ENCODE measurements around the gene KRT1.

KRT1 gene

DNA sequence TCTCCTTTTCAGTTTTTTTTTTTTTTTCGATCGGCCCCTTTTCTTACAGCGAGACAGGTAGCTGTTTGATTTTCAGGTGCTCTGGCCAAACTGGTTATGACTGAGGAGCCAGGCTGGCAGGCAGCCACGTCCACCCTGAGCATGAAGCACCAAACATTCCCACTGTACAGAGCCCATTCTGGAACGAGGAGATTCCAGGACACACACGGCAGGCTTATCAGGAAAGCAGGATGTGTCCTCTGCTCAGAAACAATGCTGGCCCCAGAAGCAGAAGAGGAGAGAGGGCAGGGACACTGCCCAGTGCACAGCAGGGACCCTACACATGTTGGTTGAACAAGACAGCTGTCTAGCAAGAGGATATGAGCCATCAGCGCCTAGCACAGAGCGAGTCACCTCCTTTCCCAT lies 24.5 kb downstream of the KRT1 start:
- no peak overlapping the region for H2AFZ ChIP-seq (ENCODE audit: low read length)
- H3K4me3 ChIP-seq (ENCODE audit: low read length), result no peak overlapping the region
- peaks cover 60% of the 10 kb centered on the region for H3K27me3 ChIP-seq (replicated peaks; ENCODE audit: insufficient read depth, low read length)
- H3F3A ChIP-seq (ENCODE audit: insufficient read depth, low read length), result no peaks in the 10 kb centered on the region
- H3K79me2 ChIP-seq (ENCODE audit: low read length), result no peaks in the 10 kb centered on the region
- H3K27ac ChIP-seq (ENCODE audit: low read length), result no peak overlapping the region
- DNase-seq, result no peak
- H3K9me2 ChIP-seq (replicated peaks; ENCODE audit: insufficient read depth, low read length), result no peaks in the 10 kb centered on the region
- H3K9ac ChIP-seq (ENCODE audit: low read length), result no peak overlapping the region
- TF ChIP-seq EZH2 (optimal IDR thresholded peaks at IDR 0.05; ENCODE audit: low read depth, low read length), result no peak
- TF ChIP-seq CTCF (IDR thresholded peaks at IDR 0.05; ENCODE audit: low read length), result no peak
- no peak for TF ChIP-seq EZH2phosphoT487 (IDR thresholded peaks at IDR 0.05; ENCODE audit: low read length)
- no peaks in the 10 kb centered on the region for H3K4me1 ChIP-seq (ENCODE audit: low read length)
- no peaks in the 10 kb centered on the region for H3K9me3 ChIP-seq (replicated peaks; ENCODE audit: insufficient read depth, low read length)
- H3K4me2 ChIP-seq (ENCODE audit: low read depth, low read length), result no peak overlapping the region
- H4K20me1 ChIP-seq (ENCODE audit: insufficient read depth, low read length), result no peaks in the 10 kb centered on the region
- no peaks in the 10 kb centered on the region for H3K36me3 ChIP-seq (replicated peaks; ENCODE audit: insufficient read depth, low read length)

- Histone ChIP-seq H3K4me3 (ENCODE audit: low read length) (no peak overlapping the region), H3K4me2 (ENCODE audit: low read depth, low read length) (no peak overlapping the region)
- no peak for TF ChIP-seq EZH2 (optimal IDR thresholded peaks at IDR 0.05; ENCODE audit: low read depth, low read length)
- TF ChIP-seq CTCF (IDR thresholded peaks at IDR 0.05; ENCODE audit: low read length), result no peak
- TF ChIP-seq EZH2phosphoT487 (IDR thresholded peaks at IDR 0.05; ENCODE audit: low read length), result no peak
Measured at GRCh38 chr12:52655251-52655650, 25.0 kb downstream of the KRT1 start.

GRCh38 chr12:52651726-52652261 lies 28.4 kb downstream of the KRT1 start, which contains the start of gene KRT2:
TSS of gene KRT2 (minus strand) at chr12:52652211. CDS start at chr12:52652142, 69 bp downstream.
- Histone ChIP-seq H2AFZ (ENCODE audit: low read length) (no peak within 1 kb of the TSS), H3K4me3 (ENCODE audit: low read length) (no peak within 1 kb of the TSS), H3K27me3 (replicated peaks; ENCODE audit: insufficient read depth, low read length) (peaks cover 41% of the 10 kb centered on the region), H3K9me2 (replicated peaks; ENCODE audit: insufficient read depth, low read length) (no peaks in the 10 kb centered on the region), H3K9me3 (replicated peaks; ENCODE audit: insufficient read depth, low read length) (no peaks in the 10 kb centered on the region), H3F3A (ENCODE audit: insufficient read depth, low read length) (no peaks in the 10 kb centered on the region), H3K36me3 (replicated peaks; ENCODE audit: insufficient read depth, low read length) (no peaks in the 10 kb centered on the region), H3K4me1 (ENCODE audit: low read length) (no peaks in the 10 kb centered on the region), H3K27ac (ENCODE audit: low read length) (no peak within 1 kb of the TSS), H3K4me2 (ENCODE audit: low read depth, low read length) (no peak within 1 kb of the TSS), H3K79me2 (ENCODE audit: low read length) (no peaks in the 10 kb centered on the region), H4K20me1 (ENCODE audit: insufficient read depth, low read length) (no peaks in the 10 kb centered on the region), H3K9ac (ENCODE audit: low read length) (no peak within 1 kb of the TSS)
- no peak for DNase-seq
- TF ChIP-seq CTCF (IDR thresholded peaks at IDR 0.05; ENCODE audit: low read length) (no peak), EZH2 (optimal IDR thresholded peaks at IDR 0.05; ENCODE audit: low read depth, low read length) (no peak), EZH2phosphoT487 (IDR thresholded peaks at IDR 0.05; ENCODE audit: low read length) (no peak)

More at GRCh38 chr12:52655251-52655650, 25.0 kb downstream of the KRT1 start:
- Histone ChIP-seq H3K27me3 (replicated peaks; ENCODE audit: insufficient read depth, low read length) (peaks cover 60% of the 10 kb centered on the region), H3K36me3 (replicated peaks; ENCODE audit: insufficient read depth, low read length) (no peaks in the 10 kb centered on the region), H3K9me3 (replicated peaks; ENCODE audit: insufficient read depth, low read length) (no peaks in the 10 kb centered on the region), H3F3A (ENCODE audit: insufficient read depth, low read length) (no peaks in the 10 kb centered on the region), H2AFZ (ENCODE audit: low read length) (no peak overlapping the region), H3K79me2 (ENCODE audit: low read length) (no peaks in the 10 kb centered on the region), H3K4me1 (ENCODE audit: low read length) (no peaks in the 10 kb centered on the region), H3K27ac (ENCODE audit: low read length) (no peak overlapping the region), H3K9me2 (replicated peaks; ENCODE audit: insufficient read depth, low read length) (no peaks in the 10 kb centered on the region), H3K9ac (ENCODE audit: low read length) (no peak overlapping the region), H4K20me1 (ENCODE audit: insufficient read depth, low read length) (no peaks in the 10 kb centered on the region)
- DNase-seq, result no peak
